Astrocyte of the spinal cord (primary cell): Measurements from ENCODE around the gene SEPTIN1.
A peak's percentile ranks its signal among the peaks of the same experiment; 100 is the strongest.
"Not testable (repeated sequence)": the region's sequence is repeated elsewhere in the genome, so short reads cannot be mapped to it uniquely, and the experiment has no call there.

Experiments used
- DNase-seq: peaks from one replicate; pipeline ENCODE4 v3.0.0; 2011; ENCODE audit warnings: low read depth, low spot score
- H3K4me3 ChIP-seq: 2 replicates; pipeline ENCODE4 v1.5.1; 2011; ENCODE audit warnings: low read depth, mild to moderate bottlenecking, low read length, moderate library complexity
- CTCF ChIP-seq: IDR thresholded peaks from 2 replicates; pipeline ENCODE4 v1.5.1; 2012; ENCODE audit warnings: low read depth, mild to moderate bottlenecking, low read length, inconsistent platforms
- in situ Hi-C: cut with HindIII; loops from 2 replicates; pipeline ENCODE4 v1.10.0; 2017; ENCODE audit warnings: low sequenced_read_pairs

SEPTIN1 gene

DNA sequence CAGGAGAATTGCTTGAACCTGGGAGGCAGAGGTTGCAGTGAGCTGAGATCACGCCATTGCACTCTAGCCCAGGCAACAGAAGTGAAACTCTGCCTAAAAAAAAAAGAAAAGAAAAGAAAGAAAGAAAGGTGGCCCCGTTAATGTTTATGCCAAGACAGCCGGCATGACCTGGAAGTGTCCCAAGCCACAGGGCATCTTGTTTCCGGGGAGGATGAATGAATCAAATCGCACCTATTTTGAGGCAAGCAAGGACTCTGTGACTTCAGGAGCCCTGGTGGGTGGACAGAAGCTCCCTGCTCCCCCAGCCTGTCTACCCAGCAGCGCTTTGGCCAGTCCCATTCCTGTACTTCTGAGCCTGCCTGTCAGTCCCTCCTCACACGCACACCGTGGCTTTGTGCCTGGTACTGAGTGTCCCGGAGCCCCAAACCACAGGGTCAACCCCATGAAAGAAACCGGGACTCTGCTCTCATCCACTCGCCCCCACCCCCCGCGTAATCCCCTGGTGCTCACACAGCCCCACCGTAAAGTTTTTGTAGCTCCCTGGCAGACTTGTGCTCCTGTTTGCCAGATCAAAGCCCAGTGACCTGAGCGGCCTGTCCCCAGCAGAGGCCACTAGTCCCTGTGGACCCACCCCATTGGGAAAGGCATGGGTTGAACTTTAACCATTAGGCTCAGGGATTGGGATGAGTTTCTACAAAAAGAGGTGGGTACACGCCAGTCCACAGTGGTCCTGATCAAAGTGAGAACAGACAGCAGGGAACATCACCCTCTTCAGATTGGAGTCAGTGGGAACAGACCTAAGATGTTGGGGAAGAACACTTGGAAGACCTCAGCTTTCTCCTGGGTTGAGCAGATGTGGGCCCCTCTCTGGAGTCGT, 46.5 kb downstream of the SEPTIN1 start:
- peak overlapping the region; percentile 44 for H3K4me3 ChIP-seq
- in situ Hi-C loops = no loop called here
- no peak for DNase-seq
- TF ChIP-seq CTCF = no peak

DNA sequence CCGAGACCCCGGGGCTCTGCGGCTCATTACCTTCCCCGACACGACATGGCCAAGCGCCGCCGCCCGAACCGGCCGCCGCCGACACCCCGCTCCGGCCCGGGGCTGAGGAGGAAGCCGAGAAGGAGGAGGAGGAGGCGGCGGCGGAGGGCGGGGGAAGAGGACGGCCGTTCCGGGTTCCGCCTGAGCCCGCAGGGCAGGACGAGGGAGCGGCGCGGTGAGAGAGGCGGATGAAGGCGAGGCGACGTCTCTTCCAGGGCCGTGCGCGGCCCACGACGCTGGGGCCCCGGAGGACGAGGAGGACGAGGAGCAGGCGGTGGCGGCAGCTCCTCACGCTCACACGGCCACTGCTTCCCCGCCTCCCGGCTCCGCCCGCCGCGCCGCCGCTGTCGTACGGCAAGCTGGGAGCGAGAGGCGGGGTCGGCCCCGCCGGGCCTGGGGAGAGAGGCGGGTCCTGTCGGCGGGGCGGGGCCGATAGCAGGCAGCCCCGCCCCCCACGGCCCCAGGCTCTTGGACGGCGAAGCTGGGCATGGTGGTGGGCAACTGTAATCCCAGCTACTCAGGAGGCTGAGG, 47.2 kb downstream of the SEPTIN1 start:
- in situ Hi-C loops = not testable (repeated sequence)
- peak overlapping the region; percentile 55 for H3K4me3 ChIP-seq
- DNase-seq = peak; percentile 78

GRCh38 chr16:30334473-30334989, 47.8 kb downstream of the SEPTIN1 start:
- H3K4me3 ChIP-seq = peak overlapping the region; percentile 56
- peak; percentile 81 for DNase-seq
- in situ Hi-C loops = not testable (repeated sequence)
